Stimulated activated CD4-positive, alpha-beta T cell treated with anti-CD3 and anti-CD28 coated beads, Interleukin-4, amount 100 ng/mL, for 4 hours (primary cell): ENCODE measurements around the gene ZXDC.

Experiments used
- DNase-seq, 2 experiments: peaks; one replicate each; pipeline ENCODE4 v3.0.0-alpha.2; 2020

The ZXDC gene

DNA sequence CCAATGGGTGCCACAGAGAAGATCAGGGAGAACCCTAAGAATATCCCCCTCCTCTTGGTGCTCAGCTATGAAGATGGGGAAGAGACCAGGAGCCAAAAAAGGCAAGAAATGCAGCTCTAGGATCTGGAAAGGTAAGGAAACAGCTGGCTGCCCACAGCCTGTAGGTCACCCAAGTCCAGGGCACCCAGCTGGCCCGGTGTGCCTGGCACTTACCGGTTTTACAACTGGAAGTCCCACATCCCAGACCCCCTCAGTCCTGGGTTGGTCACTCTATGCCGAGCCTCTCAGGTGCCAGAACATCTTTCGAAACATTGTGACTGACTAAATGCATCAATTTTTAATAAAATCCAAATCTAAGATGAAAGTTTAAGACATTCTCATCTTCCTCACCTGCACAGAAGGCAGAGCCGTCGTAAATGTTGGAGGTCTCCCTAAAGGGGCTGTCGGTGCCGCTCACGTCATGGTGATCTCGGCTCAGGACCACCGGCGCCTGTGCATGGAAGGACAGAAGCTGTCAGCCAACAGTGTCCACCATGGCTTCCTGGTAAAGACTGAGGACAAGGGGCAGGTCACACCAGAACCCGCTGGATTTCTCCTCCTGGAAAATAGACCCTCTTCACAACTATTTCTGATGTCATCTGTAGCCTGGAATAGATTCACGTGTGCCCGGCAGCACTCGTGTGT lies 13.3 kb upstream of the ZXDC start:
- no peak for DNase-seq

DNA sequence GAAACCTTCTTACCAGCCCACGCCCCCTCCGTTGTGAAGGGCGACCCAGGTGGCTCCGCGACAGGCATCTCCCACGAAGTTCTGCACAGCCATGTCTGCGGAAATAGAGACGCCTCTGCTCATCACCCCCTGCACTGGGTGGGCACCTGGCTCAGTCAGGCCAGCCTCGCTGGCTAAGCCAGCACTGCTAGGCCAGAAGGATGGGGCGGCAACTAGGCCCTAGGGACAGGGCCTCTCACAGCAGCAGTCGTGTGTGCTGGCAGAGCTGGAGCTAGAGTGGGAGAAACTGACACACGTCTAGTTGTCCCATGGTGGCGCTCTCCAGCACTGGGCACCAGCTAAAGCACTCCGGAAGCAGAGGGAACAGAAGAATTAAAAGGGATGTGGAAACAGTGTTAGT lies 12.5 kb upstream of the ZXDC start:
- no peak for DNase-seq

GRCh38 chr3:126487151-126487771 lies 11.6 kb upstream of the ZXDC start:
- DNase-seq: no peak

- DNase-seq: no peak
These were observed 10.7 kb upstream of the ZXDC start for GRCh38 chr3:126486360-126486847.

- no peak for DNase-seq
These were observed 10.3 kb upstream of the ZXDC start for GRCh38 chr3:126485956-126486355.

DNA sequence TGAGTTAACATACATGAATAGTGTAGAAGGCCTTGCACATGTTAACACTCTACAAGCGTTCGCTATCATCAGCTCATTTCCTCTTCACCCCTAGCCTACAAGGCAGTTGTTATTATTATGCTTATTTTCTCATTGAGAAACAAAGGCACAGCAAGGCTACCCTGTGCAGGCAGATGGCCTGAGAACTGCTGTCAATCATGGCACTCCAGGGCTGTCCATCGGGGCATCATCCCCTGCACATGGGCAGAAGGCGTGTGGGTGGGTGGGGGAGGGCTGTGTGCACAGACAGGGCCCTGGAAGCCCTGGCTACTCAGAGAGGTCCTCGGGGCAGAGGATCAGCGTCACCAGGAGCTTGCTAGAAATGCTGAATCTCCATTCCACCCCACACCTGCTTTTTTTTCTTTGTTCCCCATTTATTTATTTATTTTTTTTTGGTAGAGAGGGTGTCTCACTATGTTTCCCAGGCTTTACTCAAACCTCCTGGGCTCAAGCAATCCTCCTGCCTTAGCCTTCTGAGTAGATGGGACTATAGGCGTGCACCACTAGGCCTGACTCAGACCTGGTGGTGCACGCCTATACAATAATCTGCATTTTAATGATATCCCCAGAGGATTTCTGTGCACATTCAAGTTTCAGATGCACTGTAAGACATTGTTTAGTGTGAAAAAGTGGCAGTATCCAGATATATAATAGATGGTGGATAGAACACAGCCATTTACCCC lies 9.6 kb upstream of the ZXDC start:
- no peak for DNase-seq

GRCh38 chr3:126484662-126485061 lies 9.0 kb upstream of the ZXDC start:
- no peak for DNase-seq

GRCh38 chr3:126484148-126484547 lies 8.5 kb upstream of the ZXDC start:
- no peak for DNase-seq

DNA sequence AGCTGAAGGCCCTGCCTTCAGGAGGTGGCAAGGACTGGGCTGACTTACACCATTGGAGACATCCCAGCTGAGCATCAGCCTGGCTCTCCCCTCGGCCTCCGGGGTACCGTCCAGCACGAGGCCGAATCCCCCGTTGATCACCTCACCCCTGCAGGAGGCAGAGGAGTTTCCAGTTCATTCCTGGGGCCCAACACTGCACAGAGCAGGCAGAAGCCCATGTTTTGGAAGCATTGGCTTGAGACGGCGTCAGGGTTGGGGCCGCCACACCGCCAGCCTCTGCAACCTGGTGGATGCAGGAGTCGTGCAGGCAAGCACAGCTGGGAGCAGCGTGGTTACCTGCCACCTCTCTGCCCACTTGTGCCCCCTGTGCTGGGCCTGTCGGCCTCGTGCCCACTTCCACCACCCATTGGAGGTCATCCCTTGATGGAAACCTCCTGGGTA lies 7.7 kb upstream of the ZXDC start:
- DNase-seq: no peak

- no peak for DNase-seq
These were observed 7.0 kb upstream of the ZXDC start for GRCh38 chr3:126482503-126483255.

DNA sequence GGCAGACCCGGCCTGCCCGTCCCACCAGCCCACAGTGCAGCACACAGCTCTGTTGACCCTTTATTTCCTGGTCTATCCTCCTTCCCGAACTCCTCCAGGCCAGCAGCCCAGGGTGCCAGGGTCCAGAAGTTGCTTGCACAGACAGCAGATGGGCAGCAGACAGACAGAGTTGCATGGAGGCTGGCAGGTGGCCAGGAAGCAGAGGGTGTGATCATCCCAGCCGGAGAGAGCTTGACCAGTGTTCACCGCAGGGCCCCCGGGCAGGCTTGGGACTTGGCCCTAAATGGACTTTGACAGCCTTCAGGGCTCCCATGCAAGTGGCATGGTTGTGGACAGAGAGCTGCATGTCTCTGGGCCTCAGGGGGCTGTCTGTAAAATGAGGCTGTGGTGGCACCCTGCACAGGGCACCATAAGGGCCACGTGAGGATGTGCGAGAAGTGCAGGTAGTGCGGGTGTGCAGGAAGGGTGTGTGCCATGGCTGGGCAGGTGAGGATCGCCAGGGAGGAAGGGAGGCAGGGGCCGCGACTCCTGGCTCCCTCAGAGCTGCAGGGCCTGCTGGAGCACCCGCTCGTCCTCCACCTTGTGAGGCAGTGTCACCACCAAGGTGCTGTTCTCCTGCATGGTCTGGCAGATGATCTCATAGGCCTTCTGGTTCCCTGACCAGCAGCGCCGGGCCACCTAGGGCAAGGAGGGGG lies 6.3 kb upstream of the ZXDC start:
- no peak for DNase-seq

DNA sequence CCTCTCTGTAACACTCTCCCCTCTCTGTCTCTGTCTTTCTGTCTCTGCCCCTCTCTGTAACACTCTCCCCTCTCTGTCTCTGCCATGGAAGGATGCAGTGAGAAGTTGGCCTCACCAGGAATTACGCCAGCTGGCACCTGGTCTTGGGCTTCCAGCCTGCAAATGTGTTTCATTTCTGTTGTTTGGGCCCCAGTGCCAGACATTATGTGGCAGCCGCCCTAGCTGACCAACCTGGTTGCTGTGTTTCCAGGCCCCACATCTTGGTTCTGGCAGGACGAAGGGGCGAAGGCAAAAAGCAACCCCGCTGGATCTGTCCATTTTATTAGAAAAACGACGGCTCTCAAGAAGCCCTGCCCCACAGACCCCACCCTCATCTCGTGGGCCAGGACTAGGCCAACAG lies 5.2 kb upstream of the ZXDC start:
- no peak for DNase-seq

DNA sequence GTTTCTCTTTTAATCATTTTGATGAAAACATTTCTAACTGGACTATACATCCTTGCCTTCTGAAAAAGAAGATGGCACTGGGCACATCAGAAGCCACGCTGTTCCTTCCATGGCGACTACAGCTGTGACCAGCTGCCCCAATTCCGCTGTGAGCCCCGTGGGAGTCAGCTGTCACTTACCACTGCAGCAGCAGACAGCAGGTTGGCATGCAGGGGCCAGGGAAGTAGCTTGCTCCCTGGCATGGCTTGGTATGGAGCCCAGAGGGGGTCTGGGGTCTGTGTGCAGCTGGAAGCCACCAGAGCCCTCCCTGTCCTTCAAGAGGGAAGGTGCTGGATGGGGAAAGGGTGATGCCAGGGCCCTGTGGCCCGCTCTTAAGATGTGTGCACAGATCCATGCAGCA lies 4.5 kb upstream of the ZXDC start:
- DNase-seq: no peak

DNA sequence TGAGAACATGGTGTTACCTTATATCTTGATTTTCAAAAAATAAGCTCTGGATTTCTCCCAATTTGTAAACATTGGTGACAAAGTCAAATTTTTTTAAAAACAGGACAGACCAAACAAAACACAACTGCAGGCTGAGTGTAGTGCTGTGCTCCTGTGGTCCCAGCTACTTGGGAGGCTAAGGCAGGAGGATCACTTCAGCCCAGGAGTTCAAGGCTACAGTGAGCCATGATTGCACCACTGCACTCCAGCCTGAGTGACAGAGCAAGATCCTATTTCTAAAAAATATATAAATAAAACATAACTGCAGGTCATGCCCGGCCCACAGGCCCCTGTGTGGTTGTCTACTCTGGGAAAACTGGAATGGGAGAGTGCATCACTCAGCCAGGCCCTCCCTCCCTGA lies 4.0 kb upstream of the ZXDC start:
- no peak for DNase-seq

DNA sequence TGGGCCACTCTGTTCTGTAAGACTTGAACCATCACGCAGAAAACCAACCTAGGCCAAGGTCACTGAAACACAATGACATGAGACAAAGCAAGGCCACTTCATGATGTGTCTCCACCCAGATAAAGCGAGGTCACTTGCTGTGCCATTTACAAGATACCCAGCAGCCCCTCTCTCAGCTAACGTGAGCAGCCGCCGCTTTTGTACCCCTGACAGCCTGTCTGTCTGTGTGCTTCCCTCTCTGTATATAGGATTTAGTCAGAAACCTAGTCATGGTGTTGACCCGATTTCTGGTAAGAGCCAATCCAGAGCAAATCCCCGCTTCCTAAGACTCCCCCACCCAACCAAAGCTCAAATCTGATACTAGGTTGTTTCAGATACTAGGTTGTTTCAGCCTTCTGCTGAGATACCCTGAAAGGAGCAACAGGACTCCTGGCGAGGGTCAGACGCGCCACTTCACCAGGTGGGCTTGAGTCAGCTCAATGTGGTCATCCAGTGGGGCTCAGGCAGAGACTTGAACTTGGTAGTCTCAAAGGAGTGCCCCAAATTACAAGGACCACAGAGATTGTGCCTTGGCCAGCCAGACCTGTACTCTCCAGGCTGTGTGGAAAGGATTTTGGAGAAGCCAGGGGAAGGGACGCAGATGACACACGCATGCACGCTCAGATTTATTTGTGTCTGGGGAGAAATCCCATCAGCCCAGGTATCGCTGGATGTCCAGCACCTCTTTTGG lies 3.1 kb upstream of the ZXDC start:
- DNase-seq: no peak

DNA sequence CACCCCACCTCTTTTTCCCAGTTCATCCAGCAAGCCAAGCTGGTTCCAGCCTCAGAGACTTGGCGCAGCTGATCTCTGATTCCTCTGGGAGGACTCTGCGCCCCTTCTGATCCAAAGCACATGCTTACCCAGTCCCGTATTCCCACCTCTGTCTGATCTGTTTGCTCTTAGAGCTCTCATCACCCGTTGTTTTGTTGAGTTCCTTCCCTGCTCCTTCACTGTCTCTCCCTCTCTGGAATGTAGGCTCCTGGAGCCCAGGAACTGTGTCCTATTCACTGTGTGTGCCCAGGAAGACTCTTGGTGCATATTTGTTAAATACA lies 1.3 kb upstream of the ZXDC start:
- DNase-seq: no peak

- no peak for DNase-seq
These were observed 722 bp upstream of the ZXDC start for GRCh38 chr3:126476166-126477060.

DNA sequence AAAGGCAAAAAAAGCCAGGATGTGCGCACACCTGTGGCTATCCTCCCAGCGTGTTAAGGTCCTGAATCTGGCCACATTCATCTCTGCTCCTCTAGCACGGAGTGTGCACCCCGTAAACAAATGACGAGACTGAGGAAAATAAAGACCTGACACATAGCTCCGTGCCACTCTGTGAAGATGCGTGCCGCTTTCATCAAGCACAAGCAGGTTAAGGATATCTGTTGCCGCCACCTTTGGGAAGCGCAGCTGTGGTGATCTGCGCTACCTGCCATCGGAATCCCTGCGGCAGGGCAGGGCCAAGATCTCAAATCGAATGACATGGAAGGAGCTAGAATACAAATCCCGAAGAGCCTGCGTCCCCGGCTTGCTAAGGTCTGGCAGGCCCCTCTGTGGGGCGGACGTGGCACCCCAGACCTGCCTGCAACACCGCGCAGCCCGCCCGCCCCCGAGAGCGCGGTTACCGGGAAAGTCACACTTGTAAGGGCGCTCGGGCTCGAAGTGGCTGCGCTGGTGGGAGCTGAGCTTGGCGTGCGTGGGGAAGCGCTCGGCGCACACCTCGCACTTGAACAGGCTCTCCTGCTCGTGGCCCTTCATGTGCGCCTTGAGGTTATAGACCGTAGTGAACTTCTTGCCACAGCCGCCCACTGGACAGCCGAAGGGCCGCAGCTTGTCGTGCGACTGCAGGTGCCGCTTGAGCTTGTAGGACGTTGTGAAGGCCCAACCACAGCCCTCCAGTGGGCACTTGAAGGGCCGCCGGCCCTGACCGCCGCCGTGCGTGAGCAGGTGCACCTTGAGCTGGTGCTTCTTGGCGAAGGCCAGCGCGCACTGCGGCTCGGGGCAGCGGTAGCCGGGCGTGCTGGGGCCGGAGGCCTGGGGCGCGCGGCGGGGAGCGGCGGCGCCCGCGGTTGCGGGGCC lies 936 bp downstream of the ZXDC start:
- DNase-seq: peak; percentile 35 to 44

GRCh38 chr3:126473292-126474168 lies 2.2 kb downstream of the ZXDC start:
- DNase-seq: no peak
